H1 (cell line): ENCODE measurements around the gene PGAM1. TPM values are rescaled to one million over a fixed set of nuclear protein-coding genes. Genes with fewer than 3 reads are reported as not detected.

Source experiments
- CTCF ChIA-PET: fragments of 300-600 bp; sonication (Branson Sonifier 250); formaldehyde crosslinking; loops from one replicate; lab custom pipeline; 2021; ENCODE audit not compliant: partially characterized antibody; lab: Charles Lee
- POLR2A ChIA-PET: fragments of 300-600 bp; sonication (Branson Sonifier 250); formaldehyde crosslinking; loops from one replicate; lab custom pipeline; 2021; ENCODE audit warnings: inconsistent platforms; ENCODE audit not compliant: partially characterized antibody; lab: Charles Lee
- DNase-seq, 2 experiments: peaks; one replicate each; pipeline versions ENCODE4 v3.0.0 to v3.0.0-alpha.2; 2010 to 2022; ENCODE audit warnings: low spot score in 2 of 2, low read depth in 1 of 2, mixed read lengths in 1 of 2
- FAIRE-seq: peaks from 2 replicates; lab custom pipeline; 2011; peaks lifted over from hg19 to GRCh38; lab: Jason Lieb, UNC
- H2AFZ ChIP-seq: 2 replicates; pipeline ENCODE4 v1.8.1; 2012; ENCODE audit warnings: low read length, inconsistent platforms
- H2AK5ac ChIP-seq: 2 replicates; pipeline ENCODE4 v1.6.1; 2013; ENCODE audit warnings: low read depth, low read length
- H2BK120ac ChIP-seq: replicated peaks from 2 replicates; pipeline ENCODE3; 2013; ENCODE audit warnings: low read depth, low read length, inconsistent platforms
- H2BK12ac ChIP-seq: 2 replicates; pipeline ENCODE4 v1.6.1; 2013; ENCODE audit warnings: low read depth, low read length
- H2BK15ac ChIP-seq: 2 replicates; pipeline ENCODE4 v1.6.1; 2013; ENCODE audit warnings: low read length
- H2BK20ac ChIP-seq: 2 replicates; pipeline ENCODE4 v1.6.1; 2013; ENCODE audit warnings: low read length
- H2BK5ac ChIP-seq: 2 replicates; pipeline ENCODE4 v1.6.1; 2013; ENCODE audit warnings: low read depth, low read length
- H3K14ac ChIP-seq: 2 replicates; pipeline ENCODE4 v1.6.1; 2013; ENCODE audit warnings: inconsistent platforms; ENCODE audit not compliant: insufficient read length
- H3K18ac ChIP-seq: 2 replicates; pipeline ENCODE4 v1.6.1; 2013; ENCODE audit warnings: low read length; ENCODE audit errors: extremely low read depth
- H3K23ac ChIP-seq: 2 replicates; pipeline ENCODE4 v1.6.1; 2013; ENCODE audit warnings: inconsistent platforms; ENCODE audit not compliant: insufficient read length
- H3K23me2 ChIP-seq: 2 replicates; pipeline ENCODE4 v1.6.1; 2013; ENCODE audit warnings: low read depth, low read length
- H3K27ac ChIP-seq: 2 replicates; pipeline ENCODE4 v1.6.1; 2011; ENCODE audit warnings: low read depth, low read length, inconsistent platforms
- H3K27me3 ChIP-seq, 4 experiments: replicated peaks in 1 of 4; 1 replicate in 1 of 4; 2 replicates in 3 of 4; pipeline versions ENCODE4 v1.6.1 to v1.8.1; 2011 to 2013; ENCODE audit warnings: low read length in 3 of 4, mild to moderate bottlenecking in 3 of 4, inconsistent platforms in 2 of 4, mixed read lengths in 2 of 4, moderate library complexity in 1 of 4; ENCODE audit not compliant: control insufficient read depth in 3 of 4, insufficient read depth in 3 of 4; ENCODE audit errors: extremely low read depth in 1 of 4
- H3K36me3 ChIP-seq, 4 experiments: 2 replicates each; pipeline versions ENCODE4 v1.6.1 to v1.8.1; 2011 to 2013; ENCODE audit warnings: mild to moderate bottlenecking in 4 of 4, low read length in 3 of 4, moderate library complexity in 2 of 4, control low read depth in 1 of 4, inconsistent platforms in 1 of 4; ENCODE audit not compliant: insufficient read depth in 4 of 4, control insufficient read depth in 2 of 4
- H3K4ac ChIP-seq: replicated peaks from 2 replicates; pipeline ENCODE3; 2013; ENCODE audit warnings: low read length, low read depth, mixed read lengths, inconsistent platforms; ENCODE audit not compliant: insufficient read length
- H3K4me1 ChIP-seq, 4 experiments: replicated peaks in 1 of 4; 1 replicate in 1 of 4; 2 replicates in 3 of 4; pipeline versions ENCODE4 v1.6.1 to v1.8.1; 2011 to 2013; ENCODE audit warnings: low read length in 3 of 4, inconsistent platforms in 2 of 4, mixed read lengths in 1 of 4; ENCODE audit not compliant: insufficient read depth in 4 of 4, control insufficient read depth in 3 of 4
- H3K4me2 ChIP-seq, 2 experiments: 2 replicates each; pipeline versions ENCODE4 v1.6.1 to v1.8.1; 2011 to 2013; ENCODE audit warnings: low read depth in 2 of 2, low read length in 2 of 2, control low read depth in 1 of 2, inconsistent platforms in 1 of 2, mild to moderate bottlenecking in 1 of 2; ENCODE audit not compliant: insufficient read depth in 1 of 2
- H3K4me3 ChIP-seq, 4 experiments: fragments of 200-600, 300-600 bp in 1 of 4; sonication (generic), shearing (Covaris generic), sonication (Bioruptor Twin) in 1 of 4; 2 replicates each; pipeline versions ENCODE4 v1.5.1 to v1.8.1; 2011 to 2016; ENCODE audit warnings: low read length in 4 of 4, low read depth in 3 of 4, control low read depth in 2 of 4, inconsistent platforms in 2 of 4, mild to moderate bottlenecking in 2 of 4, mixed read lengths in 1 of 4, moderate library complexity in 1 of 4; ENCODE audit not compliant: insufficient read depth in 2 of 4; ENCODE audit errors: extremely low read depth in 1 of 4
- H3K56ac ChIP-seq: replicated peaks from 2 replicates; pipeline ENCODE3; 2013; ENCODE audit warnings: low read depth, mild to moderate bottlenecking, mixed read lengths, low read length, inconsistent platforms; ENCODE audit not compliant: insufficient read length
- H3K79me1 ChIP-seq: 2 replicates; pipeline ENCODE4 v1.6.1; 2013; ENCODE audit warnings: low read depth, low read length, control low read depth
- H3K79me2 ChIP-seq, 2 experiments: 2 replicates each; pipeline versions ENCODE4 v1.6.1 to v1.8.1; 2012 to 2013; ENCODE audit warnings: low read length in 2 of 2, mild to moderate bottlenecking in 2 of 2, inconsistent platforms in 1 of 2; ENCODE audit not compliant: insufficient read depth in 2 of 2, control insufficient read depth in 1 of 2
- H3K9ac ChIP-seq, 4 experiments: replicated peaks in 1 of 4; 1 replicate in 1 of 4; 2 replicates in 3 of 4; pipeline versions ENCODE4 v1.6.1 to v1.8.1; 2011 to 2013; ENCODE audit warnings: low read depth in 3 of 4, low read length in 3 of 4, control low read depth in 2 of 4, mild to moderate bottlenecking in 2 of 4, moderate library complexity in 2 of 4, inconsistent platforms in 1 of 4; ENCODE audit errors: extremely low read depth in 1 of 4
- H3K9me3 ChIP-seq, 2 experiments: 2 replicates each; pipeline versions ENCODE4 v1.6.1 to v1.8.1; 2012 to 2013; ENCODE audit warnings: mild to moderate bottlenecking in 2 of 2, moderate library complexity in 2 of 2, control low read depth in 1 of 2, inconsistent platforms in 1 of 2, low read depth in 1 of 2, low read length in 1 of 2, mixed read lengths in 1 of 2; ENCODE audit not compliant: insufficient read depth in 2 of 2
- H4K20me1 ChIP-seq, 2 experiments: replicated peaks in 1 of 2; 2 replicates each; pipeline versions ENCODE3 to v1.8.1; 2011 to 2013; ENCODE audit warnings: inconsistent platforms in 2 of 2, low read length in 2 of 2, mild to moderate bottlenecking in 1 of 2; ENCODE audit not compliant: insufficient read depth in 2 of 2, control insufficient read depth in 1 of 2
- H4K5ac ChIP-seq: 2 replicates; pipeline ENCODE4 v1.6.1; 2013; ENCODE audit warnings: low read length, low read depth, mixed read lengths, inconsistent platforms; ENCODE audit not compliant: insufficient read length
- H4K8ac ChIP-seq: 2 replicates; pipeline ENCODE4 v1.8.0; 2013; ENCODE audit warnings: mild to moderate bottlenecking, moderate library complexity, low read length, inconsistent platforms; ENCODE audit not compliant: insufficient read depth; ENCODE audit errors: extremely low read depth
- H4K91ac ChIP-seq: replicated peaks from 2 replicates; pipeline ENCODE3; 2013; ENCODE audit warnings: low read length, mixed read lengths, inconsistent platforms; ENCODE audit not compliant: insufficient read length
- EGR1 ChIP-seq: IDR thresholded peaks from 2 replicates; pipeline ENCODE4 v1.6.1; 2011; ENCODE audit warnings: low read depth, low read length, borderline replicate concordance
- GABPA ChIP-seq: IDR thresholded peaks from 2 replicates; pipeline ENCODE4 v1.6.1; 2011; ENCODE audit warnings: mild to moderate bottlenecking, low read length, moderate library complexity, borderline replicate concordance; ENCODE audit not compliant: insufficient read depth
- NRF1 ChIP-seq: IDR thresholded peaks from 2 replicates; pipeline ENCODE4 v1.6.1; 2011; ENCODE audit warnings: mild to moderate bottlenecking, low read depth, low read length, improper control_type of control experiment
- POLR2AphosphoS5 ChIP-seq: IDR thresholded peaks from 2 replicates; pipeline ENCODE4 v1.6.1; 2011; ENCODE audit warnings: low read depth, low read length
- SIN3A ChIP-seq, 2 experiments: IDR thresholded peaks in 1 of 2; conservative IDR thresholded peaks in 1 of 2; 2 replicates each; pipeline ENCODE4 v1.6.1; 2011 to 2012; ENCODE audit warnings: low read length in 2 of 2, improper control_type of control experiment in 1 of 2, low read depth in 1 of 2, mild to moderate bottlenecking in 1 of 2
- SUZ12 ChIP-seq: fragments of 200-600 bp; sonication (generic); IDR thresholded peaks from 2 replicates; pipeline ENCODE4 v1.6.1; 2012; ENCODE audit warnings: mild to moderate bottlenecking, inconsistent platforms, low read length, moderate library complexity, mixed read lengths
- WGBS, 2 experiments: shearing (Covaris generic) in 1 of 2; methylation state at CpG; one replicate each; pipeline versions ENCODE4 v1.1.6 to v1.1.7; 2013 to 2015; ENCODE audit warnings: low lambda C conversion rate in 2 of 2, mixed read lengths in 2 of 2, inconsistent platforms in 1 of 2, low coverage in 1 of 2, missing lambda C conversion rate in 1 of 2; ENCODE audit not compliant: insufficient replicate concordance in 2 of 2, insufficient coverage in 1 of 2, insufficient read length in 1 of 2; ENCODE audit errors: extremely low coverage in 1 of 2, missing lambda C conversion rate in 1 of 2; 5-methylcytosine and 5-hydroxymethylcytosine counted together
- polyA plus RNA-seq, 7 experiments: library from polyadenylated mRNA; depleted of rRNA in 3 of 7; stranded (reverse) in 5 of 7; unstranded in 2 of 7; fragments of >200 nt in 5 of 7; fragments of 200-250 nt in 2 of 7; gene quantifications; 1 replicate in 5 of 7; 2 replicates in 1 of 7; 4 replicates in 1 of 7; pipeline versions ENCODE4 v1.2.1 to v1.2.3, GENCODE V29; 2011 to 2013; ENCODE audit warnings: missing spikeins in 2 of 7, mixed read lengths in 2 of 7
- total RNA-seq: library from RNA; stranded (reverse); fragmentation: NEBNext Ultra II Directional; extraction: Animal tissue kit (Norgen Biotek cat#: 25700); gene quantifications from 2 replicates; pipeline ENCODE4 v1.2.1, GENCODE V29; 2021

Gene PGAM1
- total and polyA plus RNA-seq, 2 of the 8 experiments (the other 6 are each of a cell fraction or from before 2014, with no cell fraction given): 791 to 799 TPM

- H3K27me3 ChIP-seq: no peaks in the 10 kb centered on the region
- no peak overlapping the region for H4K8ac ChIP-seq
- H3K56ac ChIP-seq: no peak overlapping the region
- H4K20me1 ChIP-seq: peaks cover 0 to 3% of the 10 kb centered on the region in 2 experiments
- no peak overlapping the region for H3K27ac ChIP-seq
- H3K23ac ChIP-seq: no peak overlapping the region
- POLR2A ChIA-PET: interaction anchor here (1.0 to 1.5 kb wide), 3 partner anchors 8 to 63 kb away, joined by 3 to 5 read pairs (median 3); partner anchors contain the start of gene RRP12
- H2AFZ ChIP-seq: no peak overlapping the region
- no peak overlapping the region for H3K9ac ChIP-seq
- DNase-seq (no peak), FAIRE-seq (no peak)
- H3K9me3 ChIP-seq: no peaks in the 10 kb centered on the region
- H2AK5ac ChIP-seq: no peak overlapping the region
- no peaks in the 10 kb centered on the region for H3K79me2 ChIP-seq
- no peak overlapping the region for H3K18ac ChIP-seq
- no peak overlapping the region for H4K91ac ChIP-seq
- H3K4me2 ChIP-seq: no peak overlapping the region
- H2BK120ac ChIP-seq: no peak overlapping the region
- no peak overlapping the region for H2BK20ac ChIP-seq
- no peak overlapping the region for H4K5ac ChIP-seq
- peaks cover 13 to 60% (median 43%) of the 10 kb centered on the region in 4 experiments; a peak in 7 of 8 replicates for H3K36me3 ChIP-seq
- TF ChIP-seq POLR2AphosphoS5 (no peak), NRF1 (no peak), SIN3A (conservative IDR thresholded peaks at IDR 0.05 in 1 of 2, IDR thresholded peaks at IDR 0.05 in 1 of 2; ENCODE audit: low read depth in 1 of 2, low read length in 2 of 2) (no peak), GABPA (no peak), EGR1 (no peak), SUZ12 (no peak)
- H3K4me1 ChIP-seq: no peaks in the 10 kb centered on the region
- no peak overlapping the region for H2BK15ac ChIP-seq
- H3K4me3 ChIP-seq: no peak overlapping the region
- WGBS, 2 experiments: 95% methylated on average over 8 of the region's 8 CpGs; no CpG with 5 or more reads in 1 of the 2 experiments
- H3K23me2 ChIP-seq: no peaks in the 10 kb centered on the region
- H3K4ac ChIP-seq: no peak overlapping the region
- no peak overlapping the region for H3K14ac ChIP-seq
- CTCF ChIA-PET: no interaction called here
- H2BK5ac ChIP-seq: no peak overlapping the region
- H3K79me1 ChIP-seq: no peaks in the 10 kb centered on the region
- H2BK12ac ChIP-seq: no peak overlapping the region
Measured at GRCh38 chr10:97393034-97393573, 32.9 kb upstream of the PGAM1 start.
